Uterus (tissue), 4 donors: ENCODE results near the gene PLEKHG4B. TPM values are rescaled to one million over a fixed set of nuclear protein-coding genes. Genes with fewer than 3 reads are reported as not detected.

Experiments
- DNase-seq, 2 donors: peaks; one replicate each; pipeline ENCODE4 v3.0.0-alpha.2; 2019 to 2020
- H3K27ac ChIP-seq, 2 donors: fragments of 200-600 bp; sonication (generic); 1 replicate in 1 of 2; 2 replicates in 1 of 2; pipeline ENCODE4 v1.5.1; 2016 to 2018
- H3K27me3 ChIP-seq, 2 donors: fragments of 200-600 bp; sonication (generic); one replicate each; pipeline ENCODE4 v1.5.1; 2018 to 2019; ENCODE audit warnings: control low read depth in 1 of 2
- H3K36me3 ChIP-seq, 2 donors: fragments of 200-600 bp; sonication (generic); one replicate each; pipeline ENCODE4 v1.5.1; 2019; ENCODE audit warnings: control low read depth in 1 of 2
- H3K4me1 ChIP-seq, 2 donors: fragments of 200-600 bp; sonication (generic); one replicate each; pipeline ENCODE4 v1.5.1; 2018 to 2019; ENCODE audit warnings: control low read depth in 1 of 2
- H3K4me3 ChIP-seq, 2 donors: fragments of 200-600 bp; sonication (generic); 1 replicate in 1 of 2; 2 replicates in 1 of 2; pipeline ENCODE4 v1.5.1; 2018 to 2019; ENCODE audit warnings: mild to moderate bottlenecking in 1 of 2
- H3K9me3 ChIP-seq, 2 donors: fragments of 200-600 bp; sonication (generic); one replicate each; pipeline ENCODE4 v1.5.1; 2019; ENCODE audit warnings: control low read depth in 1 of 2
- CTCF ChIP-seq, 4 experiments: fragments of 200-600 bp in 2 of 4; fragments of 450-650 bp in 2 of 4; sonication (generic) in 2 of 4; IDR thresholded peaks; one replicate each; pipeline ENCODE4 v1.5.1; 2016 to 2019; ENCODE audit warnings: antibody characterized with exemption in 4 of 4, mild to moderate bottlenecking in 2 of 4, moderate library complexity in 1 of 4
- POLR2A ChIP-seq, 2 donors: fragments of 450-650 bp; IDR thresholded peaks; one replicate each; pipeline ENCODE4 v1.6.1; 2016; ENCODE audit warnings: antibody characterized with exemption in 2 of 2, mild to moderate bottlenecking in 1 of 2, moderate library complexity in 1 of 2
- intact Hi-C: fragments of 100-400 bp; cut with DNase I; formaldehyde crosslinking; loops from one replicate; pipeline ENCODE4 v1.15.1; 2023; ENCODE audit warnings: low total_unique reads
- total RNA-seq, 4 donors: library from RNA; depleted of rRNA in 3 of 4; stranded (reverse); fragments of >200 nt in 3 of 4; gene quantifications; one replicate each; pipeline versions ENCODE4 v1.1.0 to v1.2.4, GENCODE V29; 2014 to 2023
- donor health status: DM: yes; HTN: yes; CAD: no.

PLEKHG4B gene
- total RNA-seq, 4 donors from 2014 or later: under 0.01 to 8.3 (median 0.37) TPM; not detected in 1

- intact Hi-C loops: no loop called here
- no peak for TF ChIP-seq POLR2A (IDR thresholded peaks at IDR 0.05)
- no peak for TF ChIP-seq CTCF (IDR thresholded peaks at IDR 0.05)
- DNase-seq: no peak
- Histone ChIP-seq H3K4me1 (no peaks in the 10 kb centered on the region), H3K27me3 (no peaks in the 10 kb centered on the region), H3K36me3 (no peaks in the 10 kb centered on the region), H3K4me3 (no peak overlapping the region), H3K27ac (no peak overlapping the region), H3K9me3 (no peaks in the 10 kb centered on the region)
Observed at GRCh38 chr5:154236-154635, 62.3 kb downstream of the PLEKHG4B start.

GRCh38 chr5:154826-155225, 62.9 kb downstream of the PLEKHG4B start:
- TF ChIP-seq CTCF (IDR thresholded peaks at IDR 0.05) (no peak), POLR2A (IDR thresholded peaks at IDR 0.05) (no peak)
- no peak for DNase-seq
- Histone ChIP-seq H3K4me1 (no peaks in the 10 kb centered on the region), H3K27ac (no peak overlapping the region), H3K9me3 (no peaks in the 10 kb centered on the region), H3K27me3 (no peaks in the 10 kb centered on the region), H3K4me3 (no peak overlapping the region), H3K36me3 (no peaks in the 10 kb centered on the region)
- intact Hi-C loops: no loop called here

GRCh38 chr5:155651-156410, 63.9 kb downstream of the PLEKHG4B start:
- Histone ChIP-seq H3K4me1 (no peaks in the 10 kb centered on the region), H3K27me3 (no peaks in the 10 kb centered on the region), H3K9me3 (no peaks in the 10 kb centered on the region), H3K4me3 (no peak overlapping the region), H3K27ac (no peak overlapping the region), H3K36me3 (no peaks in the 10 kb centered on the region)
- TF ChIP-seq POLR2A (IDR thresholded peaks at IDR 0.05): no peak
- no peak for TF ChIP-seq CTCF (IDR thresholded peaks at IDR 0.05)
- no peak for DNase-seq
- intact Hi-C loops: no loop called here

- H3K4me1 ChIP-seq: no peaks in the 10 kb centered on the region
- intact Hi-C loops: no loop called here
- no peaks in the 10 kb centered on the region for H3K36me3 ChIP-seq
- H3K9me3 ChIP-seq: no peaks in the 10 kb centered on the region
- no peak overlapping the region for H3K27ac ChIP-seq
- no peak overlapping the region for H3K4me3 ChIP-seq
- no peak for DNase-seq
- TF ChIP-seq POLR2A (IDR thresholded peaks at IDR 0.05) (no peak), CTCF (IDR thresholded peaks at IDR 0.05) (no peak)
- H3K27me3 ChIP-seq: no peaks in the 10 kb centered on the region
Observed at GRCh38 chr5:156411-157072, 64.6 kb downstream of the PLEKHG4B start.

- H3K27ac ChIP-seq: no peak overlapping the region
- H3K4me3 ChIP-seq: no peak overlapping the region
- DNase-seq: no peak
- TF ChIP-seq CTCF (IDR thresholded peaks at IDR 0.05) (no peak), POLR2A (IDR thresholded peaks at IDR 0.05) (no peak)
- intact Hi-C loops: no loop called here
- no peaks in the 10 kb centered on the region for H3K9me3 ChIP-seq
- H3K27me3 ChIP-seq: no peaks in the 10 kb centered on the region
- no peaks in the 10 kb centered on the region for H3K4me1 ChIP-seq
- no peaks in the 10 kb centered on the region for H3K36me3 ChIP-seq
Observed at GRCh38 chr5:157126-157715, 65.3 kb downstream of the PLEKHG4B start.
